UCSD-AML1 (cell line): ENCODE results near the gene SLC2A1.
A peak's percentile ranks its signal among the peaks of the same experiment; 100 is the strongest.

Experiments used
- DNase-seq: peaks from one replicate; lab custom pipeline; 2025; ENCODE audit not compliant: unreplicated experiment; lab: John Stamatoyannopoulos, UW

SLC2A1 gene

GRCh38 chr1:42943166-42943565 is 15.5 kb downstream of the SLC2A1 start:
- no peak for DNase-seq

- no peak for DNase-seq
Measured at GRCh38 chr1:42942444-42942843, 16.2 kb downstream of the SLC2A1 start.

- DNase-seq = peak; percentile 65
Measured at GRCh38 chr1:42941640-42942330, 16.9 kb downstream of the SLC2A1 start.

GRCh38 chr1:42940851-42941639 is 17.6 kb downstream of the SLC2A1 start:
- DNase-seq = peak; percentile 49

- DNase-seq = no peak
Measured at GRCh38 chr1:42938645-42939615, 19.7 kb downstream of the SLC2A1 start.

GRCh38 chr1:42937836-42938644 is 20.6 kb downstream of the SLC2A1 start:
- no peak for DNase-seq

GRCh38 chr1:42937141-42937696 is 21.4 kb downstream of the SLC2A1 start:
- no peak for DNase-seq

- DNase-seq = no peak
Measured at GRCh38 chr1:42936309-42937078, 22.2 kb downstream of the SLC2A1 start.

- no peak for DNase-seq
Measured at GRCh38 chr1:42935971-42936308, 22.7 kb downstream of the SLC2A1 start.

- DNase-seq = no peak
Measured at GRCh38 chr1:42935313-42935895, 23.3 kb downstream of the SLC2A1 start.

GRCh38 chr1:42934541-42935312 is 23.9 kb downstream of the SLC2A1 start:
- no peak for DNase-seq

- DNase-seq = no peak
Measured at GRCh38 chr1:42933610-42934491, 24.8 kb downstream of the SLC2A1 start.

- DNase-seq = no peak
Measured at GRCh38 chr1:42933060-42933586, 25.5 kb downstream of the SLC2A1 start.

GRCh38 chr1:42932442-42932941 is 26.2 kb downstream of the SLC2A1 start:
- DNase-seq = no peak

GRCh38 chr1:42931911-42932422 is 26.7 kb downstream of the SLC2A1 start:
- DNase-seq = peak; percentile 94

- DNase-seq = peak; percentile 83
Measured at GRCh38 chr1:42931108-42931539, 27.5 kb downstream of the SLC2A1 start.
